HS-5 (cell line): ENCODE data around the gene MANSC1.
"Not testable (repeated sequence)": the region's sequence is repeated elsewhere in the genome, so short reads cannot be mapped to it uniquely, and the experiment has no call there.

Experiments used
- DNase-seq: peaks from one replicate; pipeline ENCODE4 v3.0.0-alpha.2; 2012; ENCODE audit warnings: low read depth

MANSC1 gene

GRCh38 chr12:12365446-12365802 is 15.4 kb upstream of the MANSC1 start:
- no peak for DNase-seq

DNA sequence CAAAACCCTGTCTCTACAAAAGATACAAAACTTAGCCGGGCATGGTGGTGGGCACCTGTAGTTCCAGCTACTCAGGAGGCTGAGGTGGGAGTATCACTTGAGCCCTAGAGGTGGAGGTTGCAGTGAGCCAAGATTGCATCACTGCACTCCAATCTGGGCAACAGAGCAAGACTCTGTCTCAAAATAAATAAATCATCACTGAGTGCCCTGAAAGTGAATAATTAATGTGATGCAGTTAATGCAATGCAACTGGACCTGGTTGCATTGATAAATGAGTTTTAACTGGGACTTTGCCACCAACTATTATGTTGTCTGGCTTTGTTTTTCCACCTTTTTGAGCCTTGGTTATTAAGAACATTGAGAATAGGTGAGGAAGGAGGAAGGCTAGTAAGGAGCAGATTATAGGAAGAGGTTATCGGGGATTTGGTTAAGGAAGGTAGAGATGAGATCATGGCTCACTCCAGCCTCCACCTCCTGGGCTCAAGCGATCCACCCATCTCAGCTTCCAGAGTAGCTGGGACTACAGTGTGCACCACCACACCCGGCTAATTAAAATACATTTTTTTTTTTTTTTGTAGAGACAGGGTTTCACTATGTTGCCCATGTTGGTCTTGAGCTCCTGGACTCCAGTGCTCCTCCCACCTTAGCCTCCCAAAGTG is 14.9 kb upstream of the MANSC1 start:
- no peak for DNase-seq

- DNase-seq: no peak
These were observed 8.5 kb upstream of the MANSC1 start for GRCh38 chr12:12358528-12358927.

- no peak for DNase-seq
These were observed 7.8 kb upstream of the MANSC1 start for GRCh38 chr12:12357719-12358461.

- DNase-seq: peak; percentile 71
These were observed 7.1 kb upstream of the MANSC1 start, which contains the start of gene BORCS5 for GRCh38 chr12:12356896-12357718. Gene BORCS5, plus strand, starts transcription at chr12:12357078. Its CDS starts 374 bp downstream, at chr12:12357452.

- DNase-seq: no peak
These were observed 6.4 kb upstream of the MANSC1 start for GRCh38 chr12:12356467-12356895.

- DNase-seq: no peak
These were observed 3.8 kb upstream of the MANSC1 start for GRCh38 chr12:12353807-12354206.

DNA sequence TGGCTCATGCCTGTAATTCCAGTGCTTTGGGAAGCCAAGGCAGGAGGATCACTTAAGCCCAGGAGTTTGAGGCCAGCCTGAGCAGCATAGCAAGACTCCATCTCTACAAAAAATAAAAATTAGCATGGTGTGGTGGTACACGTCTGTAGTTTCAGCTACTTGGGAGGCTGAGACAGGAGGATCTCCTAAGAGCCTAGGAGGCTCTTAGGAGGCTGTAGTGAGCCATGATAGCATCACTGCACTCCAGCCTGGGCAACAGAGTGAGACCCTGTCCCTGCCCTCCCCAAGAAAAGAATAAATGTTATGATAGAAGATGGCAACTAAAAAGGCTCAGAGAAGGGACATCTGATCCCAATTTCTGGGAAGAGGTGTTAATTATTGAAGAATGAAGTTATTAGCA is 3.2 kb upstream of the MANSC1 start:
- DNase-seq: no peak

DNA sequence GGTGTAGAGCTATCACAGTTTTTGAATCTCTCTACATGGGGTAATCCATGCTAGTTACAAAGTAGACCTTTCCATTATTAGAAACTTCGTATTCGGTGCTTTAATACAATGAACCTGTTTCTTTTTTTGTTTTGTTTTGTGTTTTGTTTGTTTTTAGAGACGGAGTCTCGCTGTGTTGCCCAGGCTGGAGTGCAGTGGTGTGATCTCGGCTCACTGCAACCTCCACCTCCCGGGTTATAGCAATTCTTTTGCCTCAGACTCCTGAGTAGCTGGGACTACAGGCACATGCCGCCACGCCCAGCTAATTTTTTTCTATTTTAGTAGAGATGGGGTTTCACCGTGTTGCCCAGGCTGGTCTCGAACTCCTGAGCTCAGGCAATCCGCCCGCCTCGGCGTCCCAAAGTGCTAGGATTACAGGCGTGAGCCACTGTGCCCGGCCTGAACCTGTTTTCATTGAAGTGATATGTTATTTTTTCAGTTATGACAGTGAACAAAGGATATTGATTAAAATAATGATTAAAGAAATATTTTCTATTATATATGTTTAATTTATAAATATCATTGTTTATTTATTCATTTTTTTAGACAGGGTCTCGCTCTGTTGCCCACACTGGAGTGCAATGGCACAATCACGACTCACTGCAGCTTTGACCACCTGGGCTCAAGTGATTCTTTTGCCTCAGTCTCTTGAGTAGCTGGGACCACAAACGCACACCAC is 1.6 kb upstream of the MANSC1 start:
- DNase-seq: not testable (repeated sequence)

DNA sequence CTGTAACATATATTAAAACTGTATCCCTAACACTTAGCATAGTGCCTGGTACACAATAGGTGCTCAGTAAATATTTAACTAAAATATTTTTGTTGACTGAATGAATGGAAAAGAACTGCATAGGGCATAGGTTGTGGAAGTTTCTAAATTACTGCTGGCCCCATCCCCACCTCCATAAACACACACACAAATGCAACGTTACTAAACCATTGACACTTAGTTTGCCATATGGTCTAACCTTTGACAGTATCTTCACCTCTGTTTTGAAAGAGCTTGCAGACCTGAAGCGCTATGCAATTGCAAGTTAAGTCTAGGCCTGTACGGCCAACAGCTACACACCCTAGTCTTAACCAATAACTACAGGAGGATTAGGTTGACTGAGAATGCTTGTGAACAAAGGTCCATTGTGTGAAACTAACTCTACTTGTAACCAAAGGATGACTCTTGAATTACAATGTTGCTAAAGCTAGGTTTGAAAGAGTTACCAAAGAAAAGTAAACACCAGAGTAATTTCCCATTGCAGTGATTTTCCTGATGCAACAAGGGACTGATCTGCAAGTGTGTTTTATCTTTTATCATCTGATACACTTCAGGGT is 924 bp upstream of the MANSC1 start:
- DNase-seq: no peak

- no peak for DNase-seq
These were observed 11.4 kb downstream of the MANSC1 start for GRCh38 chr12:12338527-12339168.

DNA sequence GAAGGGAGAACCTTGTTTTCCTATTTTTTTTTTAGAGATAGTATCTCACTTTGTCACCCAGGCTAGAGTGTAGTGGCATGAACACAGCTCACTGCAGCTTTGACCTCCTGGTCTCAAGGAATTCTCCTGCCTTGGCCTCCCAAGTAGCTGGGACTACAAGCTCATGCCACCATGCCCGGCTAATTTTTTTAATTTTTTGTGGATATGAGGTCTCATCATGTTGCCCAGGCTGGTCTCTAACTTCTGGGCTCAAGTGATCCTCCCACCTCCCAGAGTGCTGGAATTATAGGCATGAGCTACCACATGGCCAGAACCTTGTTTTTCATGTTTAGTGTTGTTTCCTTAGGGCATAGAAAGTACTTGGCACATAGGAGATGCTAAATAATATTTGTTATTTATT is 13.5 kb downstream of the MANSC1 start:
- DNase-seq: no peak

- DNase-seq: no peak
These were observed 14.0 kb downstream of the MANSC1 start for GRCh38 chr12:12336049-12336411.

- no peak for DNase-seq
These were observed 15.5 kb downstream of the MANSC1 start for GRCh38 chr12:12334367-12335040.

- no peak for DNase-seq
These were observed 16.4 kb downstream of the MANSC1 start for GRCh38 chr12:12333407-12334366.

DNA sequence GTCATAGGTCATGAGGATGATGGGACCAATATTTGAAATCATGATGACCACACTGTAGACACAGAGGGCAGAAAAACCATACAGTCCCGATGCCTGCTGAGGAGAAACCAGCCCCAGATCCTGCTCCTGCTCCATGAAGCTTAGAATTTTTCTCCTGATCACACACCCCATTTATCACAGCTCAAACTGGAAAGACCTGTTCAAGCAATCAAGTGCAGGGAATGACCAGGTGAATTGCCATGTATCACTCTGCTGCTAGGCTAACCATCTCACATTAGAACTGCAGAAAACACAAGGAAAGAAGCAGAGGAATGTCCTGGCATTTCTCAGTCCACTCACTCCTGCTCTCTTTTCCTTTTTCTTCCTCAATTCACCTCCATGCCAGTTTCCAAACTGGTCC is 18.1 kb downstream of the MANSC1 start:
- no peak for DNase-seq

DNA sequence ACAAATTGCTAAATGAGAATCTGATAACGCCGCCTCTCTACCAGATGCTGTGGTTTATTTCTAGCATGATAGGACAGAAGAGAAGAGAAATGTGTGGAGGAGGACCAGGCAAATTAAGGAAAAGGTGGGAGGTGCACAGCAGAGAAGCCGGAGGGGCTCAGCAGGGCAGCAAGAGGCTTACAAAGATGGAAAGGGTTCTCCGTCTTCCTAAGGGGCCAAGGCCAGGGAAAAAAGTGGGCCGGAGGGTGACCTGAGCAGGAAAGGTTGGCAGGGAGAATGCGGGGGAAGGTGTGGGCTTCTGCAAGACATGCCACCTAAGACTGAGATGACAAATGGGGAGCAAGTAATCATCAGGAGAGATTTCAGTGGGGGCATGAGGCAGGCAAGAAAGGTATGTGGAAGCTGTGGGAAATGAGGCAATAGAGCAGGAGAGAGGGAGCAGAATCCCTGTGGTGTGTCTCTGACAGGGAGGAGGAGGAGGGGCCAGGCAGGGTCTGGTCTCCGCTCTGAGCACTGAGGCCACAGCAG is 18.7 kb downstream of the MANSC1 start:
- no peak for DNase-seq

GRCh38 chr12:12327802-12328201 is 22.2 kb downstream of the MANSC1 start:
- DNase-seq: peak; percentile 35

DNA sequence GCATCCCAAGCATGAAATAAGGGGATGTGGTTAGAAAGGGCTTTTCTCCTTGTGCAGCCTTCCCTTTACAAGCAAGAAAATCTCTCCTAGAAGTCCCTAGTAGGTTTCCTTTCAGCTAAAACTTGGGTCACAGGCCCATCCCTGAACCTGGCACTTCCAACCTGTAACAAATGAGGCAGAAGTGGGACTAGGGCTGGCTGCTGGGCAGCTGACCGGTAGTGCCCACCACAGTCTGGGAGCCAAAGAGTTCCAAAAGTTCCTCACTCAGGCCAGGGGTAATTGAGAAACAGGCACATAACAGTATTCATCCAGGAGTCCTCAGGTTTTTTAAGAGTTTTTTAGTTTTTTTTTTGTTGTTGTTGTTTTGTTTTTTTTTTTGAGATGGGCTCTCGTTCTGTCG is 23.8 kb downstream of the MANSC1 start:
- no peak for DNase-seq
